Gastroesophageal sphincter (tissue), 4 donors: ENCODE data around the gene CCSER2. TPM values are rescaled to one million over a fixed set of nuclear protein-coding genes. Genes with fewer than 3 reads are reported as not detected.

ENCODE experiments used
- ATAC-seq: fragments of 150-250 bp; one replicate; pipeline ENCODE4 v1.9.1; 2016; ENCODE audit warnings: mild to moderate bottlenecking, moderate library complexity
- H3K27ac ChIP-seq, 4 donors: fragments of 200-600 bp; sonication (generic) in 3 of 4; 1 replicate in 3 of 4; 2 replicates in 1 of 4; pipeline ENCODE4 v1.5.1; 2016 to 2019
- H3K27me3 ChIP-seq: fragments of 200-600 bp; sonication (generic); one replicate; pipeline ENCODE4 v1.5.1; 2019
- H3K36me3 ChIP-seq, 2 donors: fragments of 200-600 bp; sonication (generic); one replicate each; pipeline ENCODE4 v1.5.1; 2019; ENCODE audit warnings: control low read depth in 1 of 2
- H3K4me1 ChIP-seq, 3 donors: fragments of 200-600 bp; sonication (generic); 1 replicate in 2 of 3; 2 replicates in 1 of 3; pipeline ENCODE4 v1.5.1; 2016 to 2019; ENCODE audit warnings: control low read depth in 2 of 3
- H3K4me3 ChIP-seq, 2 donors: fragments of 200-600 bp; sonication (generic); one replicate each; pipeline ENCODE4 v1.5.1; 2019; ENCODE audit warnings: mild to moderate bottlenecking in 1 of 2, moderate library complexity in 1 of 2
- H3K9me3 ChIP-seq, 3 donors: fragments of 200-600 bp; sonication (generic); one replicate each; pipeline ENCODE4 v1.5.1; 2017 to 2019; ENCODE audit warnings: control low read depth in 2 of 3
- CTCF ChIP-seq, 4 experiments: fragments of 200-600 bp in 2 of 4; fragments of 450-650 bp in 2 of 4; sonication (generic) in 1 of 4; IDR thresholded peaks; one replicate each; pipeline ENCODE4 v1.5.1; 2017 to 2019; ENCODE audit warnings: antibody characterized with exemption in 4 of 4, mild to moderate bottlenecking in 2 of 4, moderate library complexity in 2 of 4
- EP300 ChIP-seq: sonication (generic); formaldehyde crosslinking; IDR thresholded peaks from one replicate; pipeline ENCODE4 v1.6.1; 2017; ENCODE audit warnings: antibody characterized with exemption, mild to moderate bottlenecking
- POLR2A ChIP-seq, 2 donors: fragments of 450-650 bp; IDR thresholded peaks; one replicate each; pipeline ENCODE4 v1.6.1; 2017; ENCODE audit warnings: antibody characterized with exemption in 2 of 2, mild to moderate bottlenecking in 2 of 2, moderate library complexity in 1 of 2
- POLR2AphosphoS5 ChIP-seq: sonication (generic); formaldehyde crosslinking; IDR thresholded peaks from one replicate; pipeline ENCODE4 v1.6.1; 2017; ENCODE audit warnings: antibody characterized with exemption
- WGBS, 2 donors: methylation state at CpG; one replicate each; pipeline ENCODE4 v1.1.5; 2018; ENCODE audit warnings: low coverage in 1 of 2; 5-methylcytosine and 5-hydroxymethylcytosine counted together
- total RNA-seq, 4 donors: library from RNA; depleted of rRNA; stranded (reverse); fragments of >200 nt; gene quantifications; one replicate each; pipeline ENCODE4 v1.1.0, GENCODE V29; 2016

Gene CCSER2
- total RNA-seq, 4 donors from 2014 or later: 64.5 to 93.5 (median 83.3) TPM

- H3K9me3 ChIP-seq: no peaks in the 10 kb centered on the region
- H3K27ac ChIP-seq: no peak overlapping the region
- no peak overlapping the region for H3K4me3 ChIP-seq
- 66 to 69% methylated on average over 3 of the region's 3 CpGs for WGBS, 2 donors
- peaks cover 46% of the 10 kb centered on the region for H3K27me3 ChIP-seq
- H3K4me1 ChIP-seq: peaks cover 0 to 11% (median 3%) of the 10 kb centered on the region in 3 donors
- no peak for ATAC-seq
- no peaks in the 10 kb centered on the region for H3K36me3 ChIP-seq
- TF ChIP-seq CTCF (IDR thresholded peaks at IDR 0.05): no peak
- TF ChIP-seq EP300: no peak
- no peak for TF ChIP-seq POLR2A (IDR thresholded peaks at IDR 0.05)
- no peak for TF ChIP-seq POLR2AphosphoS5
Observed at GRCh38 chr10:84539216-84539615, 210.8 kb downstream of the CCSER2 start.

GRCh38 chr10:84540022-84540616 is 211.7 kb downstream of the CCSER2 start:
- WGBS, 2 donors: 0 to 33% methylated on average over 3 to 5 of the region's 8 CpGs
- Histone ChIP-seq H3K36me3 (no peaks in the 10 kb centered on the region), H3K27me3 (peaks cover 46% of the 10 kb centered on the region), H3K4me3 (peak overlapping the region in 1 of 2 donors; percentile 49), H3K4me1 (peaks cover 0 to 11% (median 3%) of the 10 kb centered on the region in 3 donors), H3K27ac (no peak overlapping the region), H3K9me3 (no peaks in the 10 kb centered on the region)
- TF ChIP-seq EP300 (no peak), POLR2A (IDR thresholded peaks at IDR 0.05) (no peak), CTCF (IDR thresholded peaks at IDR 0.05) (no peak), POLR2AphosphoS5 (no peak)
- ATAC-seq: no peak

- peak; percentile 70 for ATAC-seq
Observed at GRCh38 chr10:84540617-84541288, 212.4 kb downstream of the CCSER2 start.

GRCh38 chr10:84541289-84541637 is 212.9 kb downstream of the CCSER2 start:
- WGBS, 2 donors: no CpG with 5 or more reads among the region's 6 CpGs
- ATAC-seq: no peak
- peak overlapping the region in 1 of 2 donors; percentile 49 for H3K4me3 ChIP-seq

More at GRCh38 chr10:84540617-84541288, 212.4 kb downstream of the CCSER2 start:
- peak; percentile 51 to 89 (median 76) for TF ChIP-seq CTCF (IDR thresholded peaks at IDR 0.05)
- no peak for TF ChIP-seq POLR2AphosphoS5
- TF ChIP-seq POLR2A (IDR thresholded peaks at IDR 0.05): no peak
- no peak for TF ChIP-seq EP300
- Histone ChIP-seq H3K36me3 (no peaks in the 10 kb centered on the region), H3K27ac (no peak overlapping the region), H3K4me3 (peak overlapping the region; percentile 13 to 49), H3K27me3 (peaks cover 46% of the 10 kb centered on the region), H3K4me1 (peaks cover 0 to 11% (median 3%) of the 10 kb centered on the region in 3 donors), H3K9me3 (no peaks in the 10 kb centered on the region)
- 0% methylated on average over 2 to 3 of the region's 51 CpGs for WGBS, 2 donors

More at GRCh38 chr10:84541289-84541637, 212.9 kb downstream of the CCSER2 start:
- Histone ChIP-seq H3K27ac (no peak overlapping the region), H3K9me3 (no peaks in the 10 kb centered on the region), H3K36me3 (no peaks in the 10 kb centered on the region), H3K4me1 (peaks cover 0 to 11% (median 3%) of the 10 kb centered on the region in 3 donors), H3K27me3 (peaks cover 50% of the 10 kb centered on the region)
- TF ChIP-seq POLR2AphosphoS5: no peak
- TF ChIP-seq POLR2A (IDR thresholded peaks at IDR 0.05): no peak
- no peak for TF ChIP-seq CTCF (IDR thresholded peaks at IDR 0.05)
- TF ChIP-seq EP300: no peak
